GM21723 (cell line): ENCODE results near the gene L1TD1.
"Not testable (repeated sequence)": the region's sequence is repeated elsewhere in the genome, so short reads cannot be mapped to it uniquely, and the experiment has no call there.

Experiments used
- ATAC-seq: cut with Tn5 transposase; IDR thresholded peaks from one replicate; pipeline ENCODE4 v1.9.1; 2021; ENCODE audit warnings: mild to moderate bottlenecking, moderate library complexity; ENCODE audit not compliant: unreplicated experiment

L1TD1 gene, protein sequence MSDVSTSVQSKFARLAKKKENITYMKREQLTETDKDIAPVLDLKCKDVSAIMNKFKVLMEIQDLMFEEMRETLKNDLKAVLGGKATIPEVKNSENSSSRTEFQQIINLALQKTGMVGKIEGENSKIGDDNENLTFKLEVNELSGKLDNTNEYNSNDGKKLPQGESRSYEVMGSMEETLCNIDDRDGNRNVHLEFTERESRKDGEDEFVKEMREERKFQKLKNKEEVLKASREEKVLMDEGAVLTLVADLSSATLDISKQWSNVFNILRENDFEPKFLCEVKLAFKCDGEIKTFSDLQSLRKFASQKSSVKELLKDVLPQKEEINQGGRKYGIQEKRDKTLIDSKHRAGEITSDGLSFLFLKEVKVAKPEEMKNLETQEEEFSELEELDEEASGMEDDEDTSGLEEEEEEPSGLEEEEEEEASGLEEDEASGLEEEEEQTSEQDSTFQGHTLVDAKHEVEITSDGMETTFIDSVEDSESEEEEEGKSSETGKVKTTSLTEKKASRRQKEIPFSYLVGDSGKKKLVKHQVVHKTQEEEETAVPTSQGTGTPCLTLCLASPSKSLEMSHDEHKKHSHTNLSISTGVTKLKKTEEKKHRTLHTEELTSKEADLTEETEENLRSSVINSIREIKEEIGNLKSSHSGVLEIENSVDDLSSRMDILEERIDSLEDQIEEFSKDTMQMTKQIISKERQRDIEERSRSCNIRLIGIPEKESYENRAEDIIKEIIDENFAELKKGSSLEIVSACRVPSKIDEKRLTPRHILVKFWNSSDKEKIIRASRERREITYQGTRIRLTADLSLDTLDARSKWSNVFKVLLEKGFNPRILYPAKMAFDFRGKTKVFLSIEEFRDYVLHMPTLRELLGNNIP

DNA sequence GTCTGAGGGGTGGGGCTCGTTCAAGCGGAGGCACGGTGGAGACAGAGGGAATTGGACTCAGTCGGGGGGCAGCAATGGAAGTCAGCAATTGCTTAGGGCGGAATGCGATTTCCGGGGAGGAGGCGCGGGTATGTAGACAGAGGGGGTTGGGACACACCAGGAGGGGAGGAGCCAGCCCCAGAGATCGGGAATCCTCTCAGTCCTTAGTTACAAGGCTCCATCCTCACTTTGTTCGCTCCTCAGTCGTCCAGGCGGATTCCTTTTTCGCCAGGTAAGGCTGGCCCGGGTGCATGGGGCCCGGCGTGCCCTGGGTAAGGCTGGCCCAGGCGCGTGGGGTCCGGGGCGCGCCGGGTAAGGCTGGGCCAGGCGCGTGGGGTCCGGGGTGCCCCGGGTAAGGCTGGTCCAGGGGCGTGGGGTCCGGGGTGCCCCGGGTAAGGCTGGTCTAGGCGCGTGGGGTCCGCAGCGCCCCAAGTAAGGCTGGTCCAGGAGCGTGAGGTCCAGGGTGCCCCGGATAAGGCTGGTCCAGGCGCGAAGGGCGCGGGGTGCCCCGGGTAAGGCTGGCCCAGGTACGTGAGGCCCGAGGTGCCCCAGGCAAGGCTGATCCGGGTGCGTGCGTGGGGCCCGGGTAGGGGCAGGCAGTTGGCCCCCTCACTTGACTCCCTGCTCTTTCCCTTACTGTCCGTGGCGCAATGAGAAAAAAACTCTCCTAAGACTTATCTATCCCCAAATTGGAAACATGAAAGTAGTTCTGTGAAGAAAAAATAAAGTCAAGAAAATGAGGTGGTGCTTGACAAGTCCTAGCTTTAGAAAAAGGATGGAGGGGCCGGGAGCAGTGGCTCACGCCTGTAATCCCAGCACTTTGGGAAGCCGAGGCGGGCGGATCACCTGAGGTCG is at the start of gene L1TD1:
Gene L1TD1 (plus strand): TSS at position 199 of the 894 bp plus-strand sequence. CDS start 11,780 bp downstream, outside the sequence.
- ATAC-seq: no peak

DNA sequence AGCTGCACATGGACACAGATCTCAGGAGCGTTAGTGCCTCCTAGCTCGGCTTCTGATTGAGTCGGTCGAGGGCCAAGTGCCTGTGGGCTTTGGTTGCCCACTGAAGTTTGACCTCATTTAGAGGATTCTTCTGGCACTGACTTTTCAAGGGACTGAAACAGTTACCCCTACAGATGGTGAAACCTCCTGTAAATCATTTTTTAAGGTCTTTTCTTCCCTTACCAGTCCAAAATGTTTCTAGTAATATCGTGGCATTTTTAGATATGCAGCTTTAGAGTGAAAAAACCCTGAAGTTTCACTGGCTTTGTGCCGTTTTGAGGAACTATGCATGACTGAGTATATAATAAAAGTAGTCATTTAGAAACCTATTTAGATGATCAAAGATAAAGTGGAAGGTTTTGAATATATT is 34.7 kb upstream of the L1TD1 start:
- ATAC-seq: peak; percentile 68

DNA sequence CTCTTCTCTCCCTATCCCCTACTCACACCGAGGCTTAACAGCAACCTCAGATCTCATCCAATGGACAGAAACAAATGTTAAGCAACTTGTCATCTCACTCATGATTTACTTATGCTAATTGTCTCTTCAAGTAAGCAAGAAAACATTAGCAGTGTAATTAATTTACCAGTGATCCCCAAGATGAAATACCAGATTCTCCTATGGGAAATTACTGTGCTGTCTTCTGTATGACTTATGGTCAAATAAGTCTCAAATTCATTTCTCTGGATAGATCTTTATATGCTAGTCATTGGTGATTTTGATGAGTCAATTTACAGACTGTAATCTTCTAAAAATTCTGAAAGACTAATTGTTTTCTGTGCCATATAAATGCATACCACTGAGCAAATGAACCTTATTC is 32.9 kb upstream of the L1TD1 start:
- ATAC-seq: no peak

DNA sequence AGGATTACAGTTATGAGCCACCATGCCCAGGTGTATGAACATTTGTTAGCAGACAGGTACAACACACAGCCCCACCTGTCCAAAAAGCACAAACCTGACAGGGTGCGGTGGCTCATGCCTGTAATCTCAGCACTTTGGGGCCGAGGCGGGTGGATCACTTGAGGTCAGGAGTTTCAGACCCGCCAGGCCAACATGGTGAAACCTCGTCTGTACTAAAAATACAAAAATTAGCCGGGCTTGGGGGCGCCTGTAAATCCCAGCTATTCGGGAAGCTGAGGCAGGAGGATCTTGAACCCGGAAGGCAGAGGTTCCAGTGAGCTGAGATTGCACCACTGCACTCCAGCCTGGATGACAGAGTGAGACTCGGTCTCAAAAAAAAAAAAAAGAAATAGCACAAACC is 24.3 kb upstream of the L1TD1 start:
- not testable (repeated sequence) for ATAC-seq

DNA sequence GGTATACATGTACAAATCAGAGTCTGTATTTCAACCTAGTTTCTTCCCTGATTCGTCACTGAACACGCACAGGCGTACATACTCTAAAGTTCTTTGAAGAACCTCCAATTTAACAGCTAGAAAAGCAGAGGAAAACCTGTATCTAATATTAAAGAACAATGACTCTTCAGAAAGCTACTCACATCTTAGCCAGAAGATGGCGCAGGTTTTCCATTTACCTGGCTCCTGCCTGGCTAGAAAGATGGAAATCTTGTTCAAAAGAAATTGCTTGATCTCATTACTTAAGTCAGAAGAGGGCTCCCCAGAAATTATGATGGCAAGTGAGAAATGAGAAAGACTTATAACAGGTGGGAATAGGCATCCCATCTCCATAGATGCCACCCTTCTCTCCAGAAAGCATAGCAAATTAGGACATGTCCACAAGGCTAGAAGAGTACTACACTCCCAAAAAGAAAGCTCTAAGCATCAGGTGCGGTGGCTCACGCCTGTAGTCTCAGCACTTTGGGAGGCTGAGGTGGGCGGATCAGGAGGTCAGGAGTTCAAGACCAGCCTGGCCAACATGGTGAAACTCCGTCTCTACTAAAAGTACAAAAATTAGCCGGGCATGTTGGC is 19.0 kb upstream of the L1TD1 start:
- peak; percentile 56 for ATAC-seq

DNA sequence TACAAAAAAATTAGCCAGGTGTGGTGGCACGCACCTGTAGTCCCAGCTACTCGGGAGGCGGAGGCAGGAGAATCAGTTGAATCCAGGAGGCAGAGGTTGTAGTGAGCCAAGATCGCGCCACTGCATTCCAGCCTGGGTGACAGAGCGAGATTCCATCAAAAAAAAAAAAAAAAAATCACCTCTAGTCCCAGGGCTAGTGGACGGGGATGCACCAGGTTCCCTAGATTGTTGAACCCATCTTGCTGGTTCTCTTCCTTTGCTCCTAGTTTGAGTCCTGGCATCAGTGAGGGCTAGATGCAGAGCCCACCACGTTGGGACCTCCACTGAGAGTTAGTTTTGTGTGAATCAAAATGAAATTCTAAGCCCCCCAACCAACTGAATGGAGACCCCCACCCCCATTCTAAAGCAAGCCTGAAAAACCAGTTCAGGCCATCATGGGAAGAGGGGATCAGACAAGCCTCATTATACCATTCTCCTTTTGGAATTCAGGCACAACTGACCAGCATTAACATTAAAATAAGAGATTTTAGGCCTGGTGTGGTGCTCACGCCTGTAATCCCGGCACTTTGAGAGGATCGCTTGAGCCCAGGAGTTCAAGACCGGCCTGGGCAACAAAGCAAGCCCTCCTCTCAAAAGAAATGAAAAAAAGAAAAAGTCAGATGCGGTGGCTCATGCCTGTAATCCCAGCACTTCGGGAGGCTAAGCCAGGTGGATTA is 17.9 kb upstream of the L1TD1 start:
- no peak for ATAC-seq

DNA sequence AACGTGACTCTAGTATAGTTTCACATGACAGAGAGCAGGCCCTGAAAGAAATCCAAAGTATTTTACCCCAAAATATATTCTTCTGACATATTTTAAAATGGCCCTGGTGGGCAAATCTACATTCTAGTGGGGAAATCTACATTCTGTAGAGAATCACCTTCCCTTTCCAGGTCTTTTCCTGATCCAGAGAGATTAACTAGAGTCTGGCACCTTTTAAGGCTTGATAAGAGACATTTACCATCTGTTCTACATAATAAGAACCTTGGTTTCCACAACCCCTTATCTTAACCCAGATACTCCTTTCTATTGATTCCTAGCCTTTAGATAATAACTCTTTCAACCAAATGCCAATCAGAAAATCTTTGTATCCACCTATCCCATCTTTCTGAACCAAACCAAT is 17.0 kb upstream of the L1TD1 start:
- no peak for ATAC-seq

DNA sequence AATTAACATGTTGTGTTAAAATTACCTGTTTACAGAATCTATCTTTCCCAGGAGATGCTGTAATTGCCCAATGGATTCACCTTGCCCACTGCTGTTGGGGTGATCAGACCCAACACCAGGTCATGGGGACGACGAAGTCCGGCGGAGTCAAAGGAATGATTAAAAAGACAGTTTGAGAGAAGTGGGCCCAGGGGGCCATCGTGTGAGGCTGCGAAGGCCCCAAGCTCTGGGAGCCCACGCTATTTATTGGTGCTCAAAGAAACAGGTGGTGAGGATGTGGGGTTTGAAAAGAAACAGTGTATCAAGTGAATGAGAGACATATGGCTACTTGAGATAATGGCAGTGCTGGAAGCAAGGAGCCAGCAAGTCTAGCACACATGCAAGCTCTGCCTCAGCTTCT is 16.3 kb upstream of the L1TD1 start:
- ATAC-seq: no peak

DNA sequence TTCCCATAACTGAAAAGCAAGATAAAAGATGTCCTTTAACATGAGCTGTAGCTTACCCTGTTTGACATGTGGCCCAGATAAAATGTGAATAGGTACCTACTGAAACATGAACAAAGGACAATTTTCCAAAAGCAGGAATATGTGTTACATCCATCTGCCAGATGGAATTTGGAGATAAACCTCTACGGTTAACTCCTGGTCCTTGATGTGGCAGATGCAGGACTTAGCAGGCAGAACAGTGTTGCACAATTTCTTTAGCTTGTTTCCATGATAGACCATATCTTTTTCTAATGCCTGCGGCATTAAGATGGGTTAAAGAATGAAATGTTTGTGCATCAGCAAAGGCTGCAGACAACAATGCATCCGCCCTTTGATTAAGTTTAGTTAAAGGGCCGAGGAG is 14.6 kb upstream of the L1TD1 start:
- not testable (repeated sequence) for ATAC-seq

DNA sequence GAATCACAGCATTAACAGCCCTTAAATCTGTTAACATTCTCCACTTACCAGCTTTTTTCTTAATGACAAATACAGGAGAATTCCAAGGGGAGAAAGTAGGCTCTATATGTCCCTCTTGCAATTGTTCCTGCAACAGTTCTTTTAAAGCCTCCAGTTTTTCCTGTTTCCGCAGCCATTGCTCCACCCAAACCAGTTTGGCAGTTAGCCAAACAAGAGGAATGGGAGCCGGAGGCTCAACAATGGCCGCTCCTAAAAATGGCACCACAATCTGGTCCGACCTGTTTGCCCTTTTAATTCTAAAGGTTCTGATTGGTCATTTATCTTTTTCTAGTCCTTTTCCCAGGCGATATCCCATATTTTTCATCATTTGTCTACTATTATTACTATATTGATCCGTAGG is 14.0 kb upstream of the L1TD1 start:
- ATAC-seq: no peak

DNA sequence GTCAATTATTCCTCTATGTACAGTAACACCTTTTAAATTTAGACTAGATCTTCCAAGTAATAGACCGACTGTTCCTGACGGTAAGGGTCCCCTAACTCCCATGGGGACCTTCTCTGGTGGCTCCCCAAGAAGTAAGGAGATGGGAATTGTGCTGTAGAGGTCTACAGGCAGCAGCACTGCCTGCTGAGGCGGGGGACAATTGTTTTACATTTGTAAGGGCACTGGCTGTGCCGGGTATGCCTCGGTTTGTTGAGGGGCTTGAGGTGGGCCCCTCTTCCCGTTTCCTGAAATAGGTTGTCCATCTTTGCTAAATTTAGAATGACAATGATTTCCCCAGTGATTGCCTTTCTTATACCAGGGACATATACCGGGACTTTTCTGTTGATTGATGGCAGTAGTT is 13.1 kb upstream of the L1TD1 start:
- ATAC-seq: no peak

DNA sequence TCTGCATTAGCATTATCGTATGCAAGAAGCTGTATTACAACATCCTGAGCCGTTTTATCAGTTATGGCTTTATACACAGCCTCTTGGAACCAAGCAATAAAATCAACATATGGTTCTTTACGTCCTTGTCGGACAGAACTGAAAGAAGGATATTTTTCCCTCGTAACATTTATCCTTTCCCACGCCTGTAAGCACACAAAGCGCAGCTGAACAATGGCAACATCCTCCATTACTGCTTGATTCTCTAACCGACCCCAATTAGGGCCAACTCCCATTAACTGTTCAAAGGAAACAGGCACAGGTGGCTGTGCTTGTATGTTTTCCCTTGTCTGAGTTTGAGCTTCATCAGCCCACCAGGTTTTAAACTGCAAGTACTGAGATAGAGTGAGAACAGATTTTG is 12.5 kb upstream of the L1TD1 start:
- not testable (repeated sequence) for ATAC-seq

DNA sequence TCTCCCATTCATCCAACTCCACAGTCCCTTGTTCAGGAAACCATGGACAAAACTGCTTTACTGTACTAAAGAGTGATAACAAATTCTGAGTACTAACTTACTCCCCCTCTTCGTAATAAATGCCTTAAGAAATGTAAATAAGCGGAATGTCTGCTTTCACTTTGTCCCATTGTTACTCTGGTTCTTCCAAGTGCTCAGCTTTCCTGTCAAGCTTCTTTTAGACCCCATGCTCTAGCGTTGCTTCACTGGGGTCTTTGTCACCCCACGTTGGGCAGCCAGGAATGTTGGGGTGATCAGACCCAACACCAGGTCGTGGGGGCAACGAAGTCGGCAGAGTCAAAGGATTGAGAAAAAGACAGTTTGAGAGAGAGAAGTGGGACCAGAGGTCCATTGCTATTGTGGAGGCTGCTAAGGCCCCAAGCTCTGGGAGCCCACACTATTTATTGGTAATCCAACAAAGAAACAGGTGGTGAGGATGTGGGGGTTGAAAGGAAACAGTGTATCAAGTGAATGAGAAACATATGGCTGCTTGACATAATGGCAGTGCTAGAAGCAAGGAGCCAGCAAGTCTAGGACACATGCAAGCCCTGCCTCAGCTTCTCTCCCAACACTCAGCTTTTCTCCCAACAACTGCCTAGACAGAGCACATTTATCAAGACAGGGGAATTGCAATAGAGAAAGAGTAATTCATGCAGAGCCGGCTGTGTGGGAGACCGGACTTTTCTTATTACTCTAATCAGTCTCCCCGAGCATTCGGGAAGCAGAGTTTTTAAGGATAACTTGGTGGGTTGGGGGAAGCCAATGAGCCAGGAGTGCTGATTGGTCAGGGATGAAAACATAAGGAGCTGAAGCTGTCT is 11.3 kb upstream of the L1TD1 start:
- not testable (repeated sequence) for ATAC-seq

DNA sequence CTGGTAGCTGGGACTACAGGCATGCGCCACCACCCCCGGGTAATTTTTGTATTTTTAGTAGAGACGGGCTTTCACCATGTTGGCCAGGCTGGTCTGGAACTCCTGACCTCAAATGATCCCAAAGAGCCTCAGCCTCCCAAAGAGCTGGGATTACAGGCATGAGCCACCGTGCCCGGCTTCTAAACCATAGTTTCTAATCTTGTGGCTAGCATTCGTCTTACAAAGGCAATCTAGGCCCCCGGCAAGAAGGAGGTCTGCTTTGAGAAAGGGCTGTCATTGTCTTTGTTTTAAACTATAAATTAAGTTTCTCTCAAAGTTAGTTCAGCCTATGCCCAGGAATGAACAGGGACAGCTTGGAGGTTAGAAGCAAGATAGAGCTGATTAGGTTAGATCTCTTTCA is 10.3 kb upstream of the L1TD1 start:
- no peak for ATAC-seq

DNA sequence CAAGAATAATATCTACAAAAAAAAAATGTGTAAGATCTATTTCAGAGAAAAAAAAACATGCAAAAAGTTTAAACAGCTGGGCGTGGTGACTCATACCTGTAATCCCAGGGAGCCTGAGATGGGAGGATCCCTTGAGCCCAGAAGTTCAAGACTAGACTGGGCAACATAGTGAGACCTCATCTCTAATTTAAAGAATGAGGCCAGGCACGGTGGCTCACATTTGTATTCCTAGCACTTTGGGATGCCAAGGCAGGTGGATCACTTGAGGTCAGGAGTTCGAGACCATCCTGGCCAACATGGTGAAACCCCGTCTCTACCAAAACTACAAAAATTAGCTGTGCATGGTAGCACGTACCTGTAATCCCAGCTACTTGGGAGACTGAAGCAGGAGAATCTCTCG is 9.4 kb upstream of the L1TD1 start:
- not testable (repeated sequence) for ATAC-seq

DNA sequence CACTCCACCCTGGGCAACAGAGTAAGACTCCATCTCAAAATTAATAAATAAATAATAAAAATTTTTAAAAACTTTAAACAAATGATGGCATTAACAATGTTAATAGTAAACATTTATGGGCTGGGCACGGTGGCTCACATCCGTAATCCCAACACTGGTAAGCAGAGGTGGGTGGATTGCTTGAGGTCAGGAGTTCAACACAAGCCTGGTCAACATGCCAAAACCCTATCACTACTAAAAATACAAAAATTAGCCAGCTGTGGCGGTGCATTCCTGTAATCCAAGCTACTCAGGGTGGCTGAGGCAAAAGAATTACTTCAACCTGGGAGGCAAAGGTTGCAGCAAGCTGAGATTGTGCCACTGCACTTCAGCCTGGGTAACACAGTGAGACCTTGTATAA is 9.0 kb upstream of the L1TD1 start:
- ATAC-seq: no peak

DNA sequence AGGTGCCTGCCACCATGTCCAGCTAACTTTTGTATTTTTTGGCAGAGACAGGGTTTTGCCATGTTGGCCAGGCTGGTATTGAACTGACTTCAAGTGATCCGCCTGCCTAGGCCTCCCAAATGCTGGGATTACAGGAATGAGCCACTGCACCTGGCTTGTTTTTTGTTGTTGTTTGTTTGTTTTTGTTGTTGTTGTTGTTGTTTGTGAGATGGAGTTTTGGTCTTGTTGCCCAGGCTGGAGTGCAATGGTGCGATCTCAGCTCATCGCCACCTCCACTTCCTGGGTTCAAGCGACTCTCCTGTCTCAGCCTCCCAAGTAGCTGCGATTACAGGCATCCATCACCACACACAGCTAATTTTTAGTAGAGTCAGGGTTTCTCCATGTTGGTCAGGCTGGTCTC is 7.1 kb upstream of the L1TD1 start:
- ATAC-seq: no peak

DNA sequence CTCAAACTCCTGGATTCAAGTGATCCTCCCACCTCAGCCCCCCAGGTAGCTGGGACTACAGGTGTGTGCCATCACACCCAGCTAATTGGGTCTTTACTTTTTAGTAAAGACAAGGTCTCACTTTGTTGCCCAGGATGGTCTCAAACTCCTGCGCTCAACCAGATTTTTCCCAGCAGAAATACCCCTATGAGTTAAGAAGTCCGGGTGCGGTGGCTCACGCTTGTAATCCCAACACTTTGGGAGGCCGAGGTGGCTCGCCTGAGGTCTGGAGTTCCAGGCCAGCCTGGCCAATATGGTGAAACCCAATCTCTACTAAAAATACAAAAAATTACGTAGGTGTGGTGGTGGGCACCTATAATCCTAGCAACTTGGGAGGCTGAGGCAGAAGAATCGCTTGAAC is 6.5 kb upstream of the L1TD1 start:
- no peak for ATAC-seq

DNA sequence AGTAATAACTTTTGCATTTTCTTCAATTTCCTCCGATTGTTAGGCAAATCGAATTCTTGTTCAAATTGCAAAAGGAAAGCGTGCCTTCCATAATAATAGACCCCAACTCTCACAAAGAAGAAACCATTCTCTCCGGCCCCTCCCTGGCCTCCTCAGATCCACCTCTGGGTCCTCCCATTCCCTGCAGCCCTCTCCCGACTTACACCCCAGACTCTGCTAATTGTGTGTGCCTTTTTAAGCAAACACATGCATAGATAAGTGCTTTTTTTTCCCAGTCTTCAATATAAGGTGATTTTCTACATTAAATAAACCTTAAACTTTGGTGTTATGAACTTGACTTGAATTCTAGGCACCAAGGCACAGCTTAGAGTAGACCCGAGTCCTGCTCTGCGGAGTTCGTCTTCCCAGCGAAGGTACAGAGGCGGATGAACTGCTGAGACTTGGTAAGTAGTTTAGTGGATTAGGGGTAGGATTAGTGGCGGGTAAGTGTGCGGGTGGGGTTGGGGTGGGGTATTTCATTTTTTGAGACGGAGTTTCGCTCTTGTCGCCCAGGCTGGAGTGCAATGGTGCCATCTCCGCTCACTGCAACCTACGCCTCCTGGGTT is 1.5 kb downstream of the L1TD1 start:
- ATAC-seq: no peak
